Mesendoderm (in vitro differentiated cells): ENCODE measurements around the gene PGBD4.

Experiments used
- DNase-seq: peaks from one replicate; pipeline ENCODE4 v3.0.0; 2013
- H2AK5ac ChIP-seq: 2 replicates; pipeline ENCODE4 v1.6.1; 2013; ENCODE audit warnings: low read length, inconsistent platforms
- H2BK120ac ChIP-seq: 2 replicates; pipeline ENCODE4 v1.6.1; 2013; ENCODE audit warnings: low read depth, mild to moderate bottlenecking, low read length, moderate library complexity, mixed read lengths
- H2BK15ac ChIP-seq: replicated peaks from 2 replicates; pipeline ENCODE4 v1.6.1; 2013; ENCODE audit warnings: low read depth, mild to moderate bottlenecking, moderate library complexity
- H2BK5ac ChIP-seq: 2 replicates; pipeline ENCODE4 v1.6.1; 2013; ENCODE audit warnings: low read length, inconsistent platforms
- H3K18ac ChIP-seq: 2 replicates; pipeline ENCODE4 v1.6.1; 2013; ENCODE audit warnings: mild to moderate bottlenecking, low read length, mixed read lengths
- H3K23ac ChIP-seq: one replicate; pipeline ENCODE4 v1.6.1; 2013; ENCODE audit warnings: low read length
- H3K27ac ChIP-seq: 2 replicates; pipeline ENCODE4 v1.5.1; 2013; ENCODE audit warnings: low read depth, mild to moderate bottlenecking, inconsistent platforms, low read length, moderate library complexity
- H3K27me3 ChIP-seq: 2 replicates; pipeline ENCODE4 v1.6.1; 2013; ENCODE audit warnings: low read length, control low read depth, mild to moderate bottlenecking, inconsistent platforms; ENCODE audit not compliant: insufficient read depth, poor library complexity
- H3K36me3 ChIP-seq: 2 replicates; pipeline ENCODE4 v1.6.1; 2013; ENCODE audit warnings: low read length, inconsistent platforms; ENCODE audit not compliant: control insufficient read depth, insufficient read depth
- H3K4ac ChIP-seq: one replicate; pipeline ENCODE4 v1.6.1; 2013; ENCODE audit warnings: low read depth, mild to moderate bottlenecking, low read length, moderate library complexity
- H3K4me1 ChIP-seq: 2 replicates; pipeline ENCODE4 v1.6.1; 2013; ENCODE audit warnings: low read depth, low read length, inconsistent platforms; ENCODE audit not compliant: control insufficient read depth
- H3K4me2 ChIP-seq: 2 replicates; pipeline ENCODE4 v1.6.1; 2013; ENCODE audit warnings: low read length
- H3K4me3 ChIP-seq: 2 replicates; pipeline ENCODE4 v1.5.1; 2013; ENCODE audit warnings: mild to moderate bottlenecking, low read length
- H3K56ac ChIP-seq: one replicate; pipeline ENCODE4 v1.6.1; 2013; ENCODE audit warnings: low read length
- H3K79me1 ChIP-seq: 2 replicates; pipeline ENCODE4 v1.6.1; 2013; ENCODE audit warnings: low read length, inconsistent platforms
- H3K79me2 ChIP-seq: 2 replicates; pipeline ENCODE4 v1.6.1; 2013; ENCODE audit warnings: mild to moderate bottlenecking, low read length; ENCODE audit not compliant: control insufficient read depth, insufficient read depth
- H3K9ac ChIP-seq: 2 replicates; pipeline ENCODE4 v1.6.1; 2013; ENCODE audit warnings: low read length, inconsistent platforms
- H4K5ac ChIP-seq: one replicate; pipeline ENCODE4 v1.6.1; 2013; ENCODE audit warnings: low read length
- H4K8ac ChIP-seq: one replicate; pipeline ENCODE4 v1.6.1; 2013; ENCODE audit warnings: low read depth, mild to moderate bottlenecking, control low read depth, low read length, moderate library complexity
- WGBS: extraction: QIAGEN DNeasy Blood & Tissue Kit; methylation state at CpG from one replicate; pipeline ENCODE4 v1.1.7; 2013; ENCODE audit warnings: low lambda C conversion rate, missing lambda C conversion rate; ENCODE audit not compliant: insufficient coverage; ENCODE audit errors: extremely low coverage; 5-methylcytosine and 5-hydroxymethylcytosine counted together

Gene PGBD4

GRCh38 chr15:34059946-34060345 is 41.9 kb upstream of the PGBD4 start:
- Histone ChIP-seq H3K23ac (no peak overlapping the region), H3K27ac (no peak overlapping the region), H3K79me2 (no peaks in the 10 kb centered on the region), H3K18ac (no peak overlapping the region), H3K4me2 (no peak overlapping the region), H4K5ac (no peak overlapping the region), H2BK5ac (no peak overlapping the region), H4K8ac (no peak overlapping the region), H3K9ac (no peak overlapping the region), H2AK5ac (no peak overlapping the region), H3K79me1 (no peaks in the 10 kb centered on the region), H3K4me1 (no peaks in the 10 kb centered on the region), H2BK120ac (no peak overlapping the region), H3K36me3 (no peaks in the 10 kb centered on the region), H3K27me3 (no peaks in the 10 kb centered on the region), H3K56ac (no peak overlapping the region), H3K4me3 (no peak overlapping the region), H2BK15ac (no peak overlapping the region), H3K4ac (no peak overlapping the region)
- no peak for DNase-seq
- no CpG with 5 or more reads among the region's 3 CpGs for WGBS

- Histone ChIP-seq H3K4me1 (no peaks in the 10 kb centered on the region), H3K23ac (no peak overlapping the region), H3K27me3 (no peaks in the 10 kb centered on the region), H2BK15ac (no peak overlapping the region), H3K27ac (no peak overlapping the region), H3K79me2 (no peaks in the 10 kb centered on the region), H3K4me3 (no peak overlapping the region), H3K36me3 (no peaks in the 10 kb centered on the region), H2BK5ac (no peak overlapping the region), H4K5ac (no peak overlapping the region), H4K8ac (no peak overlapping the region), H2BK120ac (no peak overlapping the region), H3K79me1 (no peaks in the 10 kb centered on the region), H3K4ac (no peak overlapping the region), H3K4me2 (no peak overlapping the region), H3K9ac (no peak overlapping the region), H3K18ac (no peak overlapping the region), H2AK5ac (no peak overlapping the region), H3K56ac (no peak overlapping the region)
- WGBS: no CpG with 5 or more reads among the region's 1 CpG
- DNase-seq: no peak
Observed at GRCh38 chr15:34064438-34064837, 37.4 kb upstream of the PGBD4 start.

GRCh38 chr15:34065261-34065660 is 36.6 kb upstream of the PGBD4 start:
- DNase-seq: no peak
- H3K4me1 ChIP-seq: no peaks in the 10 kb centered on the region
- no peak overlapping the region for H3K18ac ChIP-seq
- H2BK120ac ChIP-seq: no peak overlapping the region
- no peak overlapping the region for H3K27ac ChIP-seq
- no peaks in the 10 kb centered on the region for H3K79me1 ChIP-seq
- no peaks in the 10 kb centered on the region for H3K36me3 ChIP-seq
- no peak overlapping the region for H3K4me3 ChIP-seq
- H2BK5ac ChIP-seq: no peak overlapping the region
- H3K27me3 ChIP-seq: no peaks in the 10 kb centered on the region
- WGBS: no CpG with 5 or more reads among the region's 3 CpGs
- no peaks in the 10 kb centered on the region for H3K79me2 ChIP-seq
- no peak overlapping the region for H3K4me2 ChIP-seq
- H3K23ac ChIP-seq: no peak overlapping the region
- H3K4ac ChIP-seq: no peak overlapping the region
- H3K56ac ChIP-seq: no peak overlapping the region
- H2BK15ac ChIP-seq: no peak overlapping the region
- H4K5ac ChIP-seq: no peak overlapping the region
- H4K8ac ChIP-seq: no peak overlapping the region
- no peak overlapping the region for H3K9ac ChIP-seq
- H2AK5ac ChIP-seq: no peak overlapping the region

- Histone ChIP-seq H2AK5ac (no peak overlapping the region), H3K79me1 (no peaks in the 10 kb centered on the region), H3K4me3 (no peak overlapping the region), H3K9ac (no peak overlapping the region), H3K23ac (no peak overlapping the region), H2BK5ac (no peak overlapping the region), H2BK120ac (no peak overlapping the region), H3K36me3 (no peaks in the 10 kb centered on the region), H3K4me2 (no peak overlapping the region), H3K18ac (no peak overlapping the region), H3K4ac (no peak overlapping the region), H3K27me3 (no peaks in the 10 kb centered on the region), H3K56ac (no peak overlapping the region), H4K8ac (no peak overlapping the region), H3K79me2 (no peaks in the 10 kb centered on the region), H3K27ac (no peak overlapping the region), H3K4me1 (no peaks in the 10 kb centered on the region), H4K5ac (no peak overlapping the region), H2BK15ac (no peak overlapping the region)
- WGBS: no CpG with 5 or more reads among the region's 8 CpGs
- DNase-seq: no peak
Observed at GRCh38 chr15:34065941-34066340, 35.9 kb upstream of the PGBD4 start.

- Histone ChIP-seq H3K27ac (no peak overlapping the region), H4K8ac (no peak overlapping the region), H2BK15ac (no peak overlapping the region), H3K4me1 (no peaks in the 10 kb centered on the region), H2BK5ac (no peak overlapping the region), H3K4me2 (no peak overlapping the region), H3K36me3 (no peaks in the 10 kb centered on the region), H3K18ac (no peak overlapping the region), H3K79me2 (no peaks in the 10 kb centered on the region), H3K4ac (no peak overlapping the region), H3K56ac (no peak overlapping the region), H4K5ac (no peak overlapping the region), H2AK5ac (no peak overlapping the region), H3K27me3 (no peaks in the 10 kb centered on the region), H3K23ac (no peak overlapping the region), H2BK120ac (no peak overlapping the region), H3K79me1 (no peaks in the 10 kb centered on the region), H3K4me3 (no peak overlapping the region), H3K9ac (no peak overlapping the region)
- no CpG with 5 or more reads among the region's 6 CpGs for WGBS
- DNase-seq: peak; percentile 33
Observed at GRCh38 chr15:34070003-34070402, 31.9 kb upstream of the PGBD4 start.

GRCh38 chr15:34076785-34077184 is 25.1 kb upstream of the PGBD4 start:
- WGBS: no CpG with 5 or more reads among the region's 4 CpGs
- Histone ChIP-seq H3K18ac (no peak overlapping the region), H3K9ac (no peak overlapping the region), H3K4me2 (no peak overlapping the region), H3K27ac (no peak overlapping the region), H4K8ac (no peak overlapping the region), H3K4me3 (no peak overlapping the region), H3K56ac (no peak overlapping the region), H3K4me1 (no peaks in the 10 kb centered on the region), H2BK5ac (no peak overlapping the region), H3K79me2 (no peaks in the 10 kb centered on the region), H3K27me3 (no peaks in the 10 kb centered on the region), H2BK120ac (no peak overlapping the region), H3K4ac (no peak overlapping the region), H4K5ac (no peak overlapping the region), H3K36me3 (no peaks in the 10 kb centered on the region), H2AK5ac (no peak overlapping the region), H3K23ac (no peak overlapping the region), H3K79me1 (no peaks in the 10 kb centered on the region), H2BK15ac (no peak overlapping the region)
- no peak for DNase-seq
